IMR-90 (cell line): Measurements from ENCODE around the gene ADCY9. TPM values are rescaled to one million over a fixed set of nuclear protein-coding genes. Genes with fewer than 3 reads are reported as not detected.

Experiments
- ATAC-seq: fragments of 200-7000 bp; cut with Tn5 transposase; 2 replicates; pipeline ENCODE4 v1.9.1; 2020; ENCODE audit warnings: low read depth, mild to moderate bottlenecking, moderate library complexity
- BruUV-seq: library from RNA; stranded (reverse); fragments of 400-500 nt; replicated peaks from 2 replicates; lab custom pipeline; 2021; lab: Mats Ljungman, UMichigan
- CTCF ChIA-PET: fragments of 300-600 bp; formaldehyde crosslinking; extraction: SDS; loops from one replicate; lab custom pipeline; 2021; ENCODE audit warnings: antibody characterized with exemption; lab: Yijun Ruan, JAX
- POLR2A ChIA-PET: fragments of 300-600 bp; sonication (Branson Sonifier 250); formaldehyde crosslinking; loops from one replicate; lab custom pipeline; 2022; ENCODE audit warnings: antibody characterized with exemption; ENCODE audit not compliant: unreplicated experiment; lab: Charles Lee
- DNase-seq: peaks from one replicate; pipeline ENCODE4 v3.0.0; 2013
- H2AFZ ChIP-seq: replicated peaks from 2 replicates; pipeline ENCODE3; 2013; ENCODE audit warnings: low read length, mild to moderate bottlenecking; ENCODE audit not compliant: poor library complexity
- H2AK5ac ChIP-seq: 2 replicates; pipeline ENCODE4 v1.6.1; 2013; ENCODE audit warnings: low read depth, low read length, inconsistent platforms
- H2AK9ac ChIP-seq: replicated peaks from 2 replicates; pipeline ENCODE3; 2013; ENCODE audit warnings: mild to moderate bottlenecking, low read depth, low read length, moderate library complexity; ENCODE audit not compliant: poor library complexity
- H2BK120ac ChIP-seq: 2 replicates; pipeline ENCODE4 v1.6.1; 2013; ENCODE audit warnings: low read depth, low read length, inconsistent platforms
- H2BK15ac ChIP-seq: 3 replicates; pipeline ENCODE4 v1.6.1; 2013; ENCODE audit warnings: low read depth, low read length, inconsistent platforms
- H2BK20ac ChIP-seq: 2 replicates; pipeline ENCODE4 v1.6.1; 2013; ENCODE audit warnings: low read depth, mild to moderate bottlenecking, inconsistent platforms, low read length, moderate library complexity
- H2BK5ac ChIP-seq: 2 replicates; pipeline ENCODE4 v1.6.1; 2013; ENCODE audit warnings: mild to moderate bottlenecking, low read depth, low read length, inconsistent platforms; ENCODE audit not compliant: poor library complexity, severe bottlenecking
- H3K14ac ChIP-seq: replicated peaks from 2 replicates; pipeline ENCODE4 v1.6.1; 2013; ENCODE audit warnings: low read depth, low read length, inconsistent platforms
- H3K18ac ChIP-seq: 2 replicates; pipeline ENCODE4 v1.6.1; 2013; ENCODE audit warnings: low read depth, low read length, control low read depth
- H3K23ac ChIP-seq: 2 replicates; pipeline ENCODE4 v1.6.1; 2013; ENCODE audit warnings: low read depth, low read length, inconsistent platforms
- H3K27ac ChIP-seq: 2 replicates; pipeline ENCODE4 v1.5.1; 2013; ENCODE audit warnings: mild to moderate bottlenecking, control low read depth, low read length; ENCODE audit not compliant: insufficient read depth
- H3K27me3 ChIP-seq: 2 replicates; pipeline ENCODE4 v1.6.1; 2013; ENCODE audit warnings: low read length; ENCODE audit not compliant: control insufficient read depth, insufficient read depth
- H3K36me3 ChIP-seq: 2 replicates; pipeline ENCODE4 v1.6.1; 2013; ENCODE audit warnings: low read length, mixed read lengths; ENCODE audit not compliant: control insufficient read depth, insufficient read depth
- H3K4ac ChIP-seq: 2 replicates; pipeline ENCODE4 v1.6.1; 2013; ENCODE audit warnings: low read depth, low read length, inconsistent platforms
- H3K4me1 ChIP-seq: 2 replicates; pipeline ENCODE4 v1.6.1; 2013; ENCODE audit warnings: low read length, mixed read lengths; ENCODE audit not compliant: control insufficient read depth, insufficient read depth
- H3K4me2 ChIP-seq: 2 replicates; pipeline ENCODE4 v1.6.1; 2013; ENCODE audit warnings: low read depth, mild to moderate bottlenecking, control low read depth, low read length, moderate library complexity
- H3K4me3 ChIP-seq: 2 replicates; pipeline ENCODE4 v1.5.1; 2013; ENCODE audit warnings: low read depth, mild to moderate bottlenecking, control low read depth, low read length, moderate library complexity; ENCODE audit not compliant: insufficient read depth
- H3K56ac ChIP-seq: 2 replicates; pipeline ENCODE4 v1.6.1; 2013; ENCODE audit warnings: low read length, inconsistent platforms; ENCODE audit not compliant: insufficient read depth; ENCODE audit errors: extremely low read depth
- H3K79me1 ChIP-seq, 2 experiments: 2 replicates each; pipeline ENCODE4 v1.6.1; 2013; ENCODE audit warnings: low read length in 2 of 2, inconsistent platforms in 1 of 2, low read depth in 1 of 2
- H3K9ac ChIP-seq: 2 replicates; pipeline ENCODE4 v1.6.1; 2013; ENCODE audit warnings: low read depth, low read length, control low read depth
- H3K9me1 ChIP-seq: 2 replicates; pipeline ENCODE4 v1.6.1; 2013; ENCODE audit warnings: low read length, inconsistent platforms; ENCODE audit not compliant: insufficient read depth
- H3K9me3 ChIP-seq: 2 replicates; pipeline ENCODE4 v1.6.1; 2013; ENCODE audit warnings: low read length; ENCODE audit not compliant: control insufficient read depth, insufficient read depth
- H4K20me1 ChIP-seq: 2 replicates; pipeline ENCODE4 v1.6.1; 2013; ENCODE audit warnings: low read length, inconsistent platforms; ENCODE audit not compliant: insufficient read depth
- H4K5ac ChIP-seq: 2 replicates; pipeline ENCODE4 v1.6.1; 2013; ENCODE audit warnings: mild to moderate bottlenecking, low read depth, low read length, control low read depth
- H4K8ac ChIP-seq, 2 experiments: 2 replicates each; pipeline ENCODE4 v1.6.1; 2013; ENCODE audit warnings: low read depth in 2 of 2, low read length in 2 of 2, control low read depth in 1 of 2, inconsistent platforms in 1 of 2
- H4K91ac ChIP-seq: 2 replicates; pipeline ENCODE4 v1.6.1; 2013; ENCODE audit warnings: low read depth, low read length, inconsistent platforms; ENCODE audit not compliant: insufficient read depth
- CEBPB ChIP-seq: IDR thresholded peaks from 2 replicates; pipeline ENCODE4 v1.6.1; 2012; ENCODE audit warnings: low read depth, low read length, improper control_type of control experiment
- CHD1 ChIP-seq: IDR thresholded peaks from 2 replicates; pipeline ENCODE4 v1.6.1; 2012; ENCODE audit warnings: low read depth, low read length, improper control_type of control experiment
- ELK1 ChIP-seq: fragments of 150-350 bp; IDR thresholded peaks from 2 replicates; pipeline ENCODE4 v1.6.1; 2016; ENCODE audit warnings: low read depth, mild to moderate bottlenecking, low read length, moderate library complexity, borderline replicate concordance
- FOS ChIP-seq: fragments of 150-350 bp; IDR thresholded peaks from 2 replicates; pipeline ENCODE4 v1.6.1; 2016; ENCODE audit warnings: low read depth, low read length
- MAZ ChIP-seq: IDR thresholded peaks from 2 replicates; pipeline ENCODE4 v1.6.1; 2012; ENCODE audit warnings: low read depth, mild to moderate bottlenecking, low read length, improper control_type of control experiment, moderate library complexity, borderline replicate concordance
- MXI1 ChIP-seq: IDR thresholded peaks from 2 replicates; pipeline ENCODE4 v1.6.1; 2012; ENCODE audit warnings: low read depth, mild to moderate bottlenecking, low read length, moderate library complexity, borderline replicate concordance
- POLR2A ChIP-seq: IDR thresholded peaks from 2 replicates; pipeline ENCODE4 v1.6.1; 2012; ENCODE audit warnings: mild to moderate bottlenecking, low read depth, low read length
- WGBS, 2 experiments: methylation state at CpG; one replicate each; pipeline versions ENCODE4 v1.1.5 to v1.1.7; 2013; ENCODE audit warnings: missing lambda C conversion rate in 2 of 2; ENCODE audit not compliant: insufficient read length in 1 of 2; ENCODE audit errors: extremely low coverage in 2 of 2; 5-methylcytosine and 5-hydroxymethylcytosine counted together
- dilution Hi-C: fragments of 300-500 bp; cut with HindIII; formaldehyde crosslinking; loops from one replicate; pipeline ENCODE4 v1.14.3; 2018; ENCODE audit warnings: low sequenced_read_pairs; ENCODE audit not compliant: unreplicated experiment
- in situ Hi-C: fragments of 300-500 bp; cut with MboI; formaldehyde crosslinking; loops from 3 replicates; pipeline ENCODE4 v1.14.3; 2019; ENCODE audit warnings: low sequenced_read_pairs, inconsistent platforms, mixed read lengths
- intact Hi-C: fragments of 100-400 bp; cut with micrococcal nuclease; formaldehyde crosslinking; loops from 2 replicates; pipeline ENCODE4 v1.10.0; 2022
- polyA plus RNA-seq, 3 experiments: library from polyadenylated mRNA; depleted of rRNA; stranded (reverse); fragments of >200 nt; gene quantifications; 2 replicates each; pipeline ENCODE4 v1.2.3, GENCODE V29; 2012; ENCODE audit warnings: low replicate concordance in 1 of 3
- total RNA-seq: library from RNA; depleted of rRNA; stranded (reverse); fragments of >200 nt; gene quantifications from 2 replicates; pipeline ENCODE4 v1.2.3, GENCODE V29; 2012

The ADCY9 gene
- total and polyA plus RNA-seq, 2 of the 4 experiments (the other 2 are of a cell fraction) = 5.4 to 12.5 TPM

GRCh38 chr16:4034963-4035362 is 81.3 kb downstream of the ADCY9 start:
- H3K4me3 ChIP-seq = no peak overlapping the region
- no peaks in the 10 kb centered on the region for H3K9me3 ChIP-seq
- no peak for ATAC-seq
- no peak overlapping the region for H4K91ac ChIP-seq
- no peak overlapping the region for H3K56ac ChIP-seq
- peaks cover 2% of the 10 kb centered on the region for H3K4me1 ChIP-seq
- H3K9me1 ChIP-seq = peaks cover 6% of the 10 kb centered on the region
- no peak overlapping the region for H3K18ac ChIP-seq
- no peaks in the 10 kb centered on the region for H3K36me3 ChIP-seq
- 100% methylated on average over 2 of the region's 4 CpGs; no CpG with 5 or more reads in 1 of the 2 experiments for WGBS, 2 experiments
- CTCF ChIA-PET = no interaction called here
- POLR2A ChIA-PET = no interaction called here
- H4K20me1 ChIP-seq = no peaks in the 10 kb centered on the region
- no peaks in the 10 kb centered on the region for H3K27me3 ChIP-seq
- in situ Hi-C loops (no loop called here), dilution Hi-C loops (no loop called here), intact Hi-C loops (no loop called here)
- H4K8ac ChIP-seq = no peak overlapping the region
- peaks cover 34 to 75% of the 10 kb centered on the region in 2 experiments; a peak in 3 of 4 replicates for H3K79me1 ChIP-seq
- no peak overlapping the region for H3K9ac ChIP-seq
- no peak overlapping the region for H3K14ac ChIP-seq
- H3K23ac ChIP-seq = no peak overlapping the region
- no peak overlapping the region for H4K5ac ChIP-seq
- TF ChIP-seq POLR2A (no peak), FOS (no peak), MXI1 (no peak), MAZ (no peak), ELK1 (no peak), CHD1 (no peak), CEBPB (no peak)
- H2AFZ ChIP-seq = no peak overlapping the region
- H2BK20ac ChIP-seq = no peak overlapping the region
- no peak overlapping the region for H3K27ac ChIP-seq
- H3K4me2 ChIP-seq = no peak overlapping the region
- H2AK5ac ChIP-seq = no peak overlapping the region
- no peak overlapping the region for H2AK9ac ChIP-seq
- no peak overlapping the region for H2BK15ac ChIP-seq
- no peak for DNase-seq
- BruUV-seq = no TSS peak
- H2BK120ac ChIP-seq = no peak overlapping the region
- H3K4ac ChIP-seq = no peak overlapping the region
- no peak overlapping the region for H2BK5ac ChIP-seq
